Central memory CD4-positive, alpha-beta T cell (primary cell): ENCODE data around the gene NOP16.
A peak's percentile ranks its signal among the peaks of the same experiment; 100 is the strongest.

Experiments used
- DNase-seq: peaks from one replicate; pipeline ENCODE4 v3.0.0; 2022
- total RNA-seq, 3 experiments: gene quantifications; one replicate each; lab custom pipeline; 2026; lab: John Stamatoyannopoulos, UW

The NOP16 gene
- 12.3 to 200 (median 22.4) reads per million in 3 experiments for total RNA-seq

- DNase-seq = peak; percentile 98
Observed at GRCh38 chr5:176388444-176389134, at the start of gene NOP16, which contains the start of gene HIGD2A. Gene NOP16 (minus strand): TSS chr5:176388598. CDS start chr5:176388539, 59 bp downstream. Gene HIGD2A (plus strand): TSS chr5:176388751. CDS start chr5:176388820, 69 bp downstream.

DNA sequence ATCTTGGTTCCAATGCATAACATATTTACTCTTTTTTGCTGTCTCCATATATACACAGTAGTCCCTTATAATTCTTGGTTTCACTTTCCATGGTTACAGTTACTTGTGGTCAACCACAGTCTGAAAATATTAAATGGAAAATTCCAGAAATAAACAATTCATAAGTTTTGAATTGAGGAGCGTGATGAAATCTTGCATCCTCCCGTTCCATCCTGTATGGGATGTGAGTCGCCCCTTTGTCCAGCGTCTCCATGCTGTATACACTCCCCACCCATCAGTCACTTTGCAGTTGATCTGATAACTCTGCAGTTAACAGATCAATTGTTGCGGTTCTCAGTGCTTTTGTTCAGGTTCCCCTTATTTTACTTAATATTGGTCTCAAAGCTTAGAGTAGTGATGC, 48.3 kb upstream of the NOP16 start:
- no peak for DNase-seq

DNA sequence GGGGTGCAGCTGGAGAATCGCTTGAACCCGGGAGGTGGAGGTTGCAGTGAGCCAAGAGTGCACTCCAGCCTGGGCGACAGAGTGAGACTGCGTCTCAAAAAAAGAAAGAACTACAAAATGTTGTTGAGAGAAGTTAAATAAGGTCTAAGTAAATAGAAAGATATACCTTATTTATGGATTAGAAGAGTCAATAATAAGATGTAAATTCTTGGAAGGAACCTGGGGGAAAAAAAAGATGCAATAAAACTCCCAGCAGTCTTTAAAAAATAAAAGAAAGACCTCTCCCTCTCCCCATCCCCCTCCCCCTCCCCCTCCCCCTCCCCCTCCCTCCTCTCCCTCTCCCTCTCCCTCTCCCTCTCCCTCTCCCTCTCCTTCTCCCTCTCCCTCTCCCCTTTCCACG, 44.3 kb upstream of the NOP16 start:
- DNase-seq = no peak

GRCh38 chr5:176429972-176430371, 41.6 kb upstream of the NOP16 start:
- no peak for DNase-seq

GRCh38 chr5:176427971-176428370, 39.6 kb upstream of the NOP16 start:
- no peak for DNase-seq

DNA sequence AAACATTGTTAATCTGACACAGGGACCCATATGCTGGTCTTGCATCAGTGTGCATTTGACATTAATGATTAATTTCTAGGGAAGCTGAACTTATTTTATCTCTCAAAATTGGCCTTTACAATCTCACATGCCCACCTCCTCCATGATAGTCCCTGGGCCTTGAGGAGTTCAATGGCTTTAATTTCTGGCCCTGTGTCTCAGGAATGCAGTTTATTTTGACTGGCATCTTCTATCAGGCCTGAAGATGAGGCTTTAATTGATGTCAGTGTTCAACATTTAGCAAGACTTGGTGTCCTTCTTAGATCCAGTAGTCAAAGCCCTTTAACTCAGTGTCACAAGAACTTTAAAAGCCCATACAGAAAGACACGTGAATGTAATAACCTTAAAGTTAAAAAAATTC, 38.5 kb upstream of the NOP16 start:
- DNase-seq = no peak

- DNase-seq = no peak
Observed at GRCh38 chr5:176425791-176426190, 37.4 kb upstream of the NOP16 start.

GRCh38 chr5:176425138-176425537, 36.7 kb upstream of the NOP16 start:
- no peak for DNase-seq

GRCh38 chr5:176424181-176424580, 35.8 kb upstream of the NOP16 start:
- DNase-seq = no peak

DNA sequence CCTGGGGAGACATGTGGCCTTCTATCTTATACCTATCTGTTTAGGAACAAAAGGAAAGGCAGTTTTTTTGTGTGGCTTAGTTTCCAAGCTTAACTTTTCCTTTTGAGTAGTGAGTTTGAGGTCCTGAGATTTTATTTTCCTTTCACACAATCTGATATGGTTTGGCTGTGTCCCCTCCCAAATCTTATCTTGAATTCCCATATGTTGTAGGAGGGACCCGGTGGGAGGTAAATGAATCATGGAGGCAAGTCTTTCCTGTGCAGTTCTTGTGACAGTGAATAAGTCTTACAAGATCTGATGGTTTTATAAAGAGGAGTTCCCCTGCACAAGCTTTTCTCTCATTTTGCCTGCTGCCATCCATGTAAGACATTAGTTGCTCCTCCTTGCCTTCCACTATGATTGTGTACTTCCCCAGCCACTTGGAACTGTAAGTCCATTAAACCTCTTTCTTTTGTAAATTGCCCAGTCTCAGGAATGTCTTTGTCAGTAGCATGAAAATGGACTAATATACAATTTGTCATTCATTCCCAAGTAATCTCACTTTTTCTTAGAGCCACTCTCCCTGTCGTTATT, 32.7 kb upstream of the NOP16 start:
- no peak for DNase-seq

DNA sequence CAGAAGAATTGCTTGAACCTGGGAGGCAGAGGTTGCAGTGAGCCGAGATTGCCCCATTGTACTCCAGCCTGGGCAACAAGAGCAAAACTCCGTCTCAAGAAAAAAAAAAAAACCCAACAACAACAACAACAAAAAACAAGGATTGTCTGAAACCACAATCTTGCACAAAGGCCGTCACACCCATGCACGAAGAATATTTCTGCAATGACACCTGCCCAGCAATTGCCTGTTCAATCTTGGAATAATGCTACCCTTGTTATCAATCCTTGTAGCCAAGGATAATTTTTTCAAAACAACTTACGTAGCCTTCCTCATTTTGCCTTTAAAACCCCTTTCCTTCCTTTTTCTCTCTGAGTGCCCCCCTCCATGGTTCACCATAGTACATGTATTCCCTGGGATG, 31.7 kb upstream of the NOP16 start:
- DNase-seq = no peak

DNA sequence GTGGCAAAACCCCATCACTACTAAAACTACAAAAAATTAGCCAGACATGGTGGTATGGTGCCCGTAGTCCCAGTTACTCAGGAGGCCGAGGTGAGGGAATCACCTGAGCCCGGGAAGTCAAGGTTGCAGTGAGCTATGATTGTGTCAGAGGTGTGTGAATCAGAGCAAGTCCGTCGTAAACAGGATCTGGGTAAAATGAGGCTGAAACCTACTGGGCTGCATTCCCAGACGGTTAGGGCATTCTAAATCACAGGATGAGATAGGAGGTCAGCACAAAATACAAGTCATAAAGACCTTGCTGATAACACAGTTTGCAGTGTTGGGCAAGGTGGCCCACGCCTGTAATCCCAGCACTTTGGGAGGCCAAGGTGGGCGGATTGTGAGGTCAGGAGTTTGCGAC, 29.9 kb upstream of the NOP16 start:
- DNase-seq = no peak

DNA sequence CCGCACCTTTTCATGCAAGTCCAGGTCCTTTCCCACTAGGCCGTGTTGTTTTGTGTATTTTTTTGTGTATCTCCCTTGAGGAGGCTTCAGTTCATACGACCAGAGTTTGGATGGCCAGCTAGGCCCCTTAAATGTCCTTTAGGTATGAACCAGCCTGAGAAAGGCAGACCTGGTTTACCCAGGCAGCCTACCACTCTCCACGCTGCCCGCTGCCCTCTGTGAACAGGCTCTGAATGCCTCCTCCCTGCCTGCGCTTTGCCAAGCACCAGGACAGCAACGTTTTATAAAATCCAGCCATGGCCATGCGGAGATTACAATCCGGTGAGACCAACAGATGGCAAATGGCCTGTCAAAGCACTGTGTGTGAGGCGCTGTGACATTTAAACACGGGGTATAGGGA, 28.6 kb upstream of the NOP16 start:
- DNase-seq = no peak

GRCh38 chr5:176415952-176416924, 27.8 kb upstream of the NOP16 start, which contains the start of gene CLTB:
Gene CLTB (minus strand): TSS chr5:176416539. CDS start chr5:176416363, 176 bp downstream.
- peak; percentile 80 for DNase-seq

- DNase-seq = no peak
Observed at GRCh38 chr5:176415240-176415951, 27.0 kb upstream of the NOP16 start.

GRCh38 chr5:176414704-176415103, 26.3 kb upstream of the NOP16 start:
- DNase-seq = no peak

GRCh38 chr5:176413709-176414191, 25.4 kb upstream of the NOP16 start:
- no peak for DNase-seq

DNA sequence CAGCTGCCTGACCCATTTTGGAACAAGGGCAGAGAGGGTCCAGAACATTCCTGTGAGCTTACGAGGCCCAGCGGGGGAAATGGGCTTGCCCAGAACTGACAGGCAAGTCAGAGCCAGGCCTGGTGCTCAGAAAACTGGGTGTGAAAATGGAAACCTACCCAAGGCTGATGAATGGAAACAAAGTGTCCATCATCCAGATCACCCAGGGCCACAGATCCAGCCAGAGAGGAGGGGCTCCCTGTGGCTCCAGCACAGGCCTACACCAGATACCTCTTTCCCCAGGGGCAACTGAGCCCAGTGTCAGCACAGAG, 24.8 kb upstream of the NOP16 start:
- no peak for DNase-seq

DNA sequence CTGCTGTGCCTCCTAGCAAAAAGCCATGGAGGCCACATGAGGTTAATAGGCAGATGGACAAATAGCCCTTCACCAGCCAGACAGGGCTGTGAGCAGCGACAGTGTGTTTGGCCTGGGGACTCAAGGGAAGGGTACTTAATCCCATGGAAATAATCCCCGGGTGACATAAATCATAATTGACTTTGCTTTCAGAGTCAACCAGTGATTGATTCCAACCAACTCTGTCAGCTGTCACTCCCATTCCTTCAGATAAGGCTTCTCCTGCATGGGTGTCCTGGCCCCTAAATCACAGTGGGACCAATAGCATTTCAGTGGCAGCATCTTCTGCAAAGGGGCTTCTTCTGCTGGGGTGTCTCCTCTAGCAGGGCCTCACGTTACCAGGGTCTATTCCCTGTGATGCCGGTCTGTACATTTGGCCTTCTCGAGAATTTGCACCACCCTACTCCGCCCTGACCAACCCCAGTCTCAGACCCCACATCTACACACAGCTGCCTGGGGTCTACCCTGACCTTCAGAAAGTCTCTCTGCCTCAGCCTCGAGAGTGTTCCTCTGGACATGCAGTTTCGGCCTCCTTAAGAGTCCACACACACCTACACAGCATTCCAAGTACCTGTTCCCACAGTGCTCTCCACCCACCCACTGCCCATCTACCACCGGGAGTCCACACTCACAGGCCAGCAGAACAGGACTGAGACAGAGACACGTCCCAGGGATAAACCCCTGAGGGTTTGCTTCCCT, 24.3 kb upstream of the NOP16 start:
- DNase-seq = no peak

- DNase-seq = no peak
Observed at GRCh38 chr5:176410486-176411180, 22.2 kb upstream of the NOP16 start.

DNA sequence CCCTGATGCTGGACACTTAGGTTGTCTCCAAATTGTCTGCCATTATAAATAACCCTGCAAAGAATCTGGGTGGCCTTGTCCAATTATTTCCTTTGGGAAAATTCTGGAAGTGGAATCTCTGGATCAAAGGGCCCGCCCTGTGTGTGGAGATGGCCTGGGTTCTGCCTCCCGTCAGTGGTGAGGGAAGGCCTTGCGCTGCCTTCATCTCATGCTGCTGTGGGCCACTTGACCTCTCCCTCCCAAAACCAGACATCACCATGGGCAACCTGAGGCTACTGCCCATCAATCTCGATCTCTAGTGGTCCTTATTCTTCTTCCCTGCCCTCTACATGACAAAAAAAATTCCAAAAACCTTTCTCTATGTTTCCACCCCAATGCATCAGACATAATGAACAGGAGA, 21.4 kb upstream of the NOP16 start:
- DNase-seq = no peak
